K562 (cell line): ENCODE measurements around the gene LIMK1. TPM values are rescaled to one million over a fixed set of nuclear protein-coding genes. Genes with fewer than 3 reads are reported as not detected.

Source experiments
- ATAC-seq: fragments of 200-7000 bp; cut with Tn5 transposase; 3 replicates; pipeline ENCODE4 v1.9.1; 2020; ENCODE audit warnings: moderate library complexity
- BruUV-seq: library from RNA; stranded (reverse); fragments of 400-500 nt; replicated peaks from 2 replicates; lab custom pipeline; 2021; lab: Mats Ljungman, UMichigan
- CTCF ChIA-PET: fragments of 300-600 bp; formaldehyde crosslinking; extraction: SDS; loops from one replicate; lab custom pipeline; 2021; ENCODE audit warnings: low intra/inter-chr PET ratio; lab: Yijun Ruan, JAX
- POLR2A ChIA-PET: fragments of 300-600, 350-650 bp; sonication (Branson Sonifier 250); formaldehyde crosslinking; extraction: SDS; loops from one replicate; lab custom pipeline; 2021; ENCODE audit warnings: antibody characterized with exemption, inconsistent platforms; lab: Yijun Ruan, JAX
- DNase-seq, 4 experiments: peaks; one replicate each; pipeline versions ENCODE4 v3.0.0 to v3.0.0-alpha.2; 2011 to 2018; ENCODE audit warnings: low spot score in 3 of 4, mixed read lengths in 3 of 4; ENCODE audit errors: extremely low read depth in 1 of 4
- FAIRE-seq: peaks from 2 replicates; lab custom pipeline; 2011; peaks lifted over from hg19 to GRCh38; lab: Jason Lieb, UNC
- H2AFZ ChIP-seq: 2 replicates; pipeline ENCODE4 v1.6.0; 2011; ENCODE audit warnings: low read depth, low read length, control low read depth, inconsistent platforms
- H3K27ac ChIP-seq: fragments of 200-600 bp; 3 replicates; pipeline ENCODE4 v1.8.0; 2011; ENCODE audit warnings: low read depth, mild to moderate bottlenecking, control low read depth, inconsistent platforms, low read length, moderate library complexity, mixed read lengths; ENCODE audit errors: extremely low read depth
- H3K27me3 ChIP-seq, 2 experiments: fragments of 300-600 bp in 1 of 2; 2 replicates in 1 of 2; 3 replicates in 1 of 2; pipeline versions ENCODE4 v1.6.0 to v1.8.0; 2011; ENCODE audit warnings: inconsistent platforms in 2 of 2, low read length in 2 of 2, mild to moderate bottlenecking in 1 of 2, mixed read lengths in 1 of 2, moderate library complexity in 1 of 2; ENCODE audit not compliant: control insufficient read depth in 2 of 2, insufficient read depth in 2 of 2
- H3K36me3 ChIP-seq: fragments of 300-600 bp; 3 replicates; pipeline ENCODE4 v1.8.0; 2011; ENCODE audit warnings: mild to moderate bottlenecking, low read length, inconsistent platforms; ENCODE audit not compliant: control insufficient read depth, insufficient read depth
- H3K4me1 ChIP-seq, 2 experiments: fragments of 200-600 bp in 1 of 2; replicated peaks in 1 of 2; 2 replicates in 1 of 2; 3 replicates in 1 of 2; pipeline versions ENCODE4 v1.5.1 to v1.8.0; 2011; ENCODE audit warnings: inconsistent platforms in 2 of 2, low read length in 2 of 2, mild to moderate bottlenecking in 1 of 2, mixed read lengths in 1 of 2, moderate library complexity in 1 of 2; ENCODE audit not compliant: control insufficient read depth in 2 of 2, insufficient read depth in 2 of 2
- H3K4me2 ChIP-seq: 2 replicates; pipeline ENCODE4 v1.6.1; 2011; ENCODE audit warnings: low read length, control low read depth, inconsistent platforms, mixed read lengths; ENCODE audit not compliant: insufficient read depth
- H3K4me3 ChIP-seq: fragments of 200-600 bp; sonication (generic), shearing (Covaris generic); 2 replicates; pipeline ENCODE4 v1.5.1; 2016; ENCODE audit warnings: control low read depth, inconsistent platforms
- H3K79me2 ChIP-seq: fragments of 200-600 bp; 3 replicates; pipeline ENCODE4 v1.8.0; 2011; ENCODE audit warnings: low read length, inconsistent platforms; ENCODE audit not compliant: control insufficient read depth, insufficient read depth
- H3K9ac ChIP-seq, 2 experiments: 2 replicates each; pipeline versions ENCODE4 v1.6.0 to v1.6.1; 2011; ENCODE audit warnings: low read depth in 2 of 2, low read length in 2 of 2, control low read depth in 1 of 2, inconsistent platforms in 1 of 2, mild to moderate bottlenecking in 1 of 2, mixed read lengths in 1 of 2; ENCODE audit not compliant: insufficient read depth in 1 of 2
- H3K9me1 ChIP-seq: one replicate; pipeline ENCODE4 v1.6.0; 2011; ENCODE audit warnings: inconsistent platforms, mild to moderate bottlenecking, low read length, moderate library complexity; ENCODE audit not compliant: control insufficient read depth, insufficient read depth
- H3K9me3 ChIP-seq: replicated peaks from 2 replicates; pipeline ENCODE4 v1.5.1; 2011; ENCODE audit warnings: low read depth, low read length, inconsistent platforms; ENCODE audit not compliant: control insufficient read depth, insufficient read depth
- H4K20me1 ChIP-seq: replicated peaks from 2 replicates; pipeline ENCODE4 v1.6.1; 2011; ENCODE audit warnings: low read length, inconsistent platforms, mixed read lengths; ENCODE audit not compliant: control insufficient read depth, insufficient read depth
- ATF7 ChIP-seq: fragments of 450-650 bp; IDR thresholded peaks from 2 replicates; pipeline ENCODE4 v1.7.1; 2014; ENCODE audit warnings: mild to moderate bottlenecking, moderate library complexity
- BHLHE40 ChIP-seq: IDR thresholded peaks from 2 replicates; pipeline ENCODE4 v1.6.1; 2011; ENCODE audit warnings: low read length, improper control_type of control experiment
- ELF1 ChIP-seq: fragments of 200-800 bp; sonication (Bioruptor generic); IDR thresholded peaks from 2 replicates; pipeline ENCODE4 v1.6.1; 2016; ENCODE audit warnings: missing genetic modification characterization, missing compliant biosample characterization
- MAZ ChIP-seq, 2 experiments: fragments of 450-650 bp in 1 of 2; sonication (generic) in 1 of 2; formaldehyde crosslinking; IDR thresholded peaks in 1 of 2; conservative IDR thresholded peaks in 1 of 2; 2 replicates each; pipeline versions ENCODE4 v1.4.0 to v1.5.0; 2020; ENCODE audit warnings: mild to moderate bottlenecking in 1 of 2, missing genetic modification reagents in 1 of 2
- NRF1 ChIP-seq, 2 experiments: fragments of 450-650 bp; IDR thresholded peaks in 1 of 2; conservative IDR thresholded peaks in 1 of 2; 2 replicates each; pipeline ENCODE4 v1.6.1; 2014; ENCODE audit warnings: mild to moderate bottlenecking in 2 of 2
- ZNF384 ChIP-seq: IDR thresholded peaks from 2 replicates; pipeline ENCODE4 v1.6.1; 2012; ENCODE audit warnings: low read depth, low read length, improper control_type of control experiment
- ZNF586 ChIP-seq: fragments of 450-650 bp; formaldehyde crosslinking; conservative IDR thresholded peaks from 2 replicates; pipeline ENCODE4 v1.4.0; 2020; ENCODE audit warnings: mild to moderate bottlenecking, moderate library complexity
- WGBS: fragments of 100-300 bp; shearing (Covaris generic); methylation state at CpG from one replicate; pipeline ENCODE4 v1.1.6; 2016; ENCODE audit warnings: low coverage, mixed read lengths; ENCODE audit not compliant: insufficient coverage; ENCODE audit errors: missing lambda C conversion rate; 5-methylcytosine and 5-hydroxymethylcytosine counted together
- in situ Hi-C: fragments of 300-500 bp; cut with MboI; formaldehyde crosslinking; loops from 4 replicates; pipeline ENCODE4 v1.15.0; 2018; ENCODE audit warnings: inconsistent platforms, mixed read lengths
- intact Hi-C: fragments of 100-400 bp; cut with micrococcal nuclease; formaldehyde crosslinking; loops from 2 replicates; pipeline ENCODE4 v1.14.2; 2022
- polyA plus RNA-seq, 8 experiments: library from polyadenylated mRNA; depleted of rRNA in 4 of 8; stranded (reverse) in 5 of 8; unstranded in 3 of 8; fragments of >200 nt; fragmentation: Nextera tagmentation in 2 of 8; fragmentation: Illumina TruSeq in 1 of 8; extraction: Ambion mirVana in 2 of 8; extraction: Trizol in 1 of 8; gene quantifications; 2 replicates each; pipeline versions ENCODE4 v1.2.1 to v1.2.3, GENCODE V29; 2011 to 2014; ENCODE audit warnings: inconsistent platforms in 1 of 8, missing spikeins in 1 of 8
- total RNA-seq, 7 experiments: library from RNA; depleted of rRNA in 6 of 7; stranded (reverse); fragments of >200 nt in 6 of 7; fragmentation: Illumina TruSeq in 2 of 7; extraction: Trizol in 2 of 7; gene quantifications; 2 replicates each; pipeline versions ENCODE4 v1.2.1 to v1.2.3, GENCODE V29; 2011 to 2021; ENCODE audit warnings: low replicate concordance in 1 of 7
- TF ChIP-seq, protein P1 (sequence below): IDR thresholded peaks from 2 replicates; pipeline ENCODE4 v1.6.1; 2011; ENCODE audit warnings: borderline replicate concordance, low read depth, mild to moderate bottlenecking, moderate library complexity, low read length; ENCODE audit not compliant: insufficient read depth, poor library complexity, severe bottlenecking
- TF ChIP-seq, protein P2 (sequence below): sonication (generic); formaldehyde crosslinking; IDR thresholded peaks from 2 replicates; pipeline ENCODE4 v1.8.1; 2023; ENCODE audit warnings: mild to moderate bottlenecking, missing genetic modification reagents
- TF ChIP-seq, protein P3 (sequence below), 2 experiments: IDR thresholded peaks in 1 of 2; conservative IDR thresholded peaks in 1 of 2; 2 replicates each; pipeline ENCODE4 v1.6.1; 2016; ENCODE audit warnings: low read depth in 2 of 2, mild to moderate bottlenecking in 1 of 2, missing compliant biosample characterization in 1 of 2, missing genetic modification characterization in 1 of 2, moderate library complexity in 1 of 2

Gene LIMK1
- total and polyA plus RNA-seq, 9 of the 15 experiments (the other 6 are each of a cell fraction or from before 2014, with no cell fraction given), result 0.14 to 30.0 (median 15.9) TPM

DNA sequence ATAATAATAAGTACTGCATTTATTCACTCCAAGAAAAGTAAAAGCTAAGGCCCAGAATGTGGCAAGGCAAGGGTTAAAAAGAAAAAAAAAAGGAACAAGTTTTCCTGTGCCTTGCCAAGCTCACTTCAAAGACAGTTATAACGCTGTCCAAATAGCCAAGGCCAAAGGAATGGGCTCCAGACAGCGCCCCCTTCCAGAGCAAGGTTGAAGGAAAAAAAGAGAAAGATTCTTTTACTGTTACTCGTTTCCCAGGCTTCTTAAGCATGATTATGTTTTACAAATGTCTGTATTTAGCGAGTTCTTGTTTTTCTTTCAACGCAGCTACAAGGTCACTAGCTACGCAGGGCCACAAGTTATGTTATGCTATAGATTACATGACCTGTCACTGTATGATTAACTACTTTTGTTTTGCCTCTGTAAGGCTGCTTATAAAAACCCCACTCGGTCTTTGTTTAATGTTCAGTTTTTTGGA, 81.4 kb downstream of the LIMK1 start:
- Histone ChIP-seq H3K4me2 (peak overlapping the region; percentile 45), H3K9ac (peak overlapping the region in 1 of 2 experiments; percentile 55; a peak in 2 of 4 replicates), H4K20me1 (no peaks in the 10 kb centered on the region), H3K4me1 (peaks cover 14 to 15% of the 10 kb centered on the region in 2 experiments; a peak in 4 of 5 replicates), H3K9me1 (no peaks in the 10 kb centered on the region), H3K4me3 (no peak overlapping the region), H3K27ac (peak overlapping the region; percentile 61), H3K9me3 (peaks cover 4% of the 10 kb centered on the region; the same call in 1 of the 2 replicates), H2AFZ (peak overlapping the region; percentile 93), H3K79me2 (no peaks in the 10 kb centered on the region), H3K27me3 (no peaks in the 10 kb centered on the region), H3K36me3 (no peaks in the 10 kb centered on the region)
- ChIA-PET POLR2A (interaction anchor here (0.6 to 2.8 kb wide), 4 partner anchors 9 to 95 kb away, joined by 3 to 19 read pairs (median 4); partner anchors contain the start of gene EIF4H), CTCF (interaction anchor here (0.6 to 0.7 kb wide), 4 partner anchors 38 to 97 kb away, joined by 3 to 4 read pairs (median 4); no protein-coding TSS in a partner anchor)
- 4% methylated on average over 7 of the region's 7 CpGs for WGBS
- peak in 2 of 4 experiments; percentile 33 to 73 for DNase-seq
- peak; percentile 75 for FAIRE-seq
- peak; percentile 79 for ATAC-seq
- intact Hi-C loops, result no loop called here
- BruUV-seq, result no TSS peak
- in situ Hi-C loops, result no loop called here
- TF ChIP-seq ZNF586 (CRISPR knock-in tag) (no peak), BHLHE40 (peak; percentile 20; the same call in 1 of the 2 replicates), ATF7 (peak; percentile 34; the same call in 1 of the 2 replicates), ZNF384 (peak; percentile 95), MAZ (CRISPR knock-in tag; conservative IDR thresholded peaks at IDR 0.05 in 1 of 2, IDR thresholded peaks at IDR 0.05 in 1 of 2) (peak in 1 of 2 experiments; percentile 45; a peak in 1 of 4 replicates), NRF1 (conservative IDR thresholded peaks at IDR 0.05 in 1 of 2, IDR thresholded peaks at IDR 0.05 in 1 of 2) (0 out of 4 replicates have a peak, but pooled peaks have one; percentile 21), ELF1 (tag) (no peak)
- TF ChIP-seq, protein P1, sequence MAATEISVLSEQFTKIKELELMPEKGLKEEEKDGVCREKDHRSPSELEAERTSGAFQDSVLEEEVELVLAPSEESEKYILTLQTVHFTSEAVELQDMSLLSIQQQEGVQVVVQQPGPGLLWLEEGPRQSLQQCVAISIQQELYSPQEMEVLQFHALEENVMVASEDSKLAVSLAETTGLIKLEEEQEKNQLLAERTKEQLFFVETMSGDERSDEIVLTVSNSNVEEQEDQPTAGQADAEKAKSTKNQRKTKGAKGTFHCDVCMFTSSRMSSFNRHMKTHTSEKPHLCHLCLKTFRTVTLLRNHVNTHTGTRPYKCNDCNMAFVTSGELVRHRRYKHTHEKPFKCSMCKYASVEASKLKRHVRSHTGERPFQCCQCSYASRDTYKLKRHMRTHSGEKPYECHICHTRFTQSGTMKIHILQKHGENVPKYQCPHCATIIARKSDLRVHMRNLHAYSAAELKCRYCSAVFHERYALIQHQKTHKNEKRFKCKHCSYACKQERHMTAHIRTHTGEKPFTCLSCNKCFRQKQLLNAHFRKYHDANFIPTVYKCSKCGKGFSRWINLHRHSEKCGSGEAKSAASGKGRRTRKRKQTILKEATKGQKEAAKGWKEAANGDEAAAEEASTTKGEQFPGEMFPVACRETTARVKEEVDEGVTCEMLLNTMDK, result peak; percentile 37
- TF ChIP-seq, protein P2, sequence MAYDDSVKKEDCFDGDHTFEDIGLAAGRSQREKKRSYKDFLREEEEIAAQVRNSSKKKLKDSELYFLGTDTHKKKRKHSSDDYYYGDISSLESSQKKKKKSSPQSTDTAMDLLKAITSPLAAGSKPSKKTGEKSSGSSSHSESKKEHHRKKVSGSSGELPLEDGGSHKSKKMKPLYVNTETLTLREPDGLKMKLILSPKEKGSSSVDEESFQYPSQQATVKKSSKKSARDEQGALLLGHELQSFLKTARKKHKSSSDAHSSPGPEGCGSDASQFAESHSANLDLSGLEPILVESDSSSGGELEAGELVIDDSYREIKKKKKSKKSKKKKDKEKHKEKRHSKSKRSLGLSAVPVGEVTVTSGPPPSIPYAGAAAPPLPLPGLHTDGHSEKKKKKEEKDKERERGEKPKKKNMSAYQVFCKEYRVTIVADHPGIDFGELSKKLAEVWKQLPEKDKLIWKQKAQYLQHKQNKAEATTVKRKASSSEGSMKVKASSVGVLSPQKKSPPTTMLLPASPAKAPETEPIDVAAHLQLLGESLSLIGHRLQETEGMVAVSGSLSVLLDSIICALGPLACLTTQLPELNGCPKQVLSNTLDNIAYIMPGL (CRISPR knock-in tag), result 0 out of 2 replicates have a peak, but pooled peaks have one; percentile 18
- TF ChIP-seq, protein P3, sequence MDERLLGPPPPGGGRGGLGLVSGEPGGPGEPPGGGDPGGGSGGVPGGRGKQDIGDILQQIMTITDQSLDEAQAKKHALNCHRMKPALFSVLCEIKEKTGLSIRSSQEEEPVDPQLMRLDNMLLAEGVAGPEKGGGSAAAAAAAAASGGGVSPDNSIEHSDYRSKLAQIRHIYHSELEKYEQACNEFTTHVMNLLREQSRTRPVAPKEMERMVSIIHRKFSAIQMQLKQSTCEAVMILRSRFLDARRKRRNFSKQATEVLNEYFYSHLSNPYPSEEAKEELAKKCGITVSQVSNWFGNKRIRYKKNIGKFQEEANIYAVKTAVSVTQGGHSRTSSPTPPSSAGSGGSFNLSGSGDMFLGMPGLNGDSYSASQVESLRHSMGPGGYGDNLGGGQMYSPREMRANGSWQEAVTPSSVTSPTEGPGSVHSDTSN (CRISPR knock-in tag; IDR thresholded peaks at IDR 0.05; ENCODE audit: low read depth), result peak; percentile 43; the same call in 1 of the 2 replicates
- TF ChIP-seq, protein P3 (tag; conservative IDR thresholded peaks at IDR 0.05; ENCODE audit: low read depth), result peak; percentile 97
